B cell (primary cell): Measurements from ENCODE around the gene TNFSF12. TPM values are rescaled to one million over a fixed set of nuclear protein-coding genes. Genes with fewer than 3 reads are reported as not detected.

Source experiments
- ATAC-seq: fragments of 200-7000 bp; cut with Tn5 transposase; one replicate; pipeline ENCODE4 v1.10.0; 2021; ENCODE audit warnings: low read depth, mild to moderate bottlenecking, moderate number of reproducible peaks, moderate library complexity
- CTCF ChIA-PET: fragments of 350-600 bp; sonication (Branson Sonifier 250); formaldehyde crosslinking; loops from one replicate; lab custom pipeline; 2021; ENCODE audit warnings: antibody characterized with exemption, inconsistent platforms; lab: Charles Lee
- POLR2A ChIA-PET: fragments of 350-600 bp; sonication (Branson Sonifier 250); formaldehyde crosslinking; loops from one replicate; lab custom pipeline; 2021; ENCODE audit warnings: antibody characterized with exemption; lab: Charles Lee
- DNase-seq: peaks from one replicate; pipeline ENCODE4 v3.0.0; 2013
- H2AFZ ChIP-seq: 2 replicates; pipeline ENCODE4 v1.6.1; 2012; ENCODE audit warnings: mild to moderate bottlenecking, low read depth, low read length; ENCODE audit not compliant: insufficient read depth, poor library complexity, severe bottlenecking
- H3K27ac ChIP-seq, 2 donors: 1 replicate in 1 of 2; 2 replicates in 1 of 2; pipeline ENCODE4 v1.5.1; 2012 to 2013; ENCODE audit warnings: low read length in 2 of 2, mild to moderate bottlenecking in 2 of 2, moderate library complexity in 1 of 2
- H3K27me3 ChIP-seq, 4 experiments: fragments of 200-600 bp in 1 of 4; sonication (generic) in 1 of 4; replicated peaks in 1 of 4; 1 replicate in 2 of 4; 2 replicates in 2 of 4; pipeline versions ENCODE4 v1.6.1 to v1.7.0; 2013 to 2016; ENCODE audit warnings: low read length in 3 of 4, mild to moderate bottlenecking in 2 of 4, mixed read lengths in 1 of 4, moderate library complexity in 1 of 4; ENCODE audit not compliant: insufficient read depth in 4 of 4, control insufficient read depth in 3 of 4; ENCODE audit errors: control extremely low read depth in 1 of 4
- H3K36me3 ChIP-seq, 2 experiments: replicated peaks in 1 of 2; 1 replicate in 1 of 2; 2 replicates in 1 of 2; pipeline versions ENCODE4 v1.6.1 to v1.7.1; 2013; ENCODE audit warnings: low read length in 1 of 2; ENCODE audit not compliant: insufficient read depth in 2 of 2, control insufficient read depth in 1 of 2; ENCODE audit errors: control extremely low read depth in 1 of 2, extremely low read depth in 1 of 2
- H3K4me1 ChIP-seq, 2 donors: fragments of 200-600 bp in 1 of 2; sonication (generic) in 1 of 2; 1 replicate in 1 of 2; 2 replicates in 1 of 2; pipeline versions ENCODE4 v1.5.1 to v1.6.1; 2013 to 2017; ENCODE audit warnings: low read length in 2 of 2; ENCODE audit not compliant: control insufficient read depth in 2 of 2, insufficient read depth in 2 of 2
- H3K4me2 ChIP-seq: replicated peaks from 2 replicates; pipeline ENCODE3; 2012; ENCODE audit warnings: mild to moderate bottlenecking, low read depth, low read length; ENCODE audit not compliant: poor library complexity, severe bottlenecking
- H3K4me3 ChIP-seq, 5 experiments: fragments of 200-600 bp in 1 of 5; sonication (generic) in 1 of 5; 1 replicate in 3 of 5; 2 replicates in 2 of 5; pipeline versions ENCODE4 v1.5.1 to v1.7.0; 2011 to 2016; ENCODE audit warnings: low read length in 4 of 5, mild to moderate bottlenecking in 4 of 5, low read depth in 2 of 5, control low read depth in 1 of 5, moderate library complexity in 1 of 5; ENCODE audit not compliant: insufficient read depth in 1 of 5; ENCODE audit errors: control extremely low read depth in 1 of 5, extremely low read depth in 1 of 5
- H3K79me2 ChIP-seq: fragments of 200-600 bp; sonication (generic); one replicate; pipeline ENCODE4 v1.6.0; 2016; ENCODE audit warnings: low read length; ENCODE audit not compliant: control insufficient read depth, insufficient read depth
- H3K9ac ChIP-seq: fragments of 200-600 bp; sonication (generic); 2 replicates; pipeline ENCODE4 v1.6.1; 2017; ENCODE audit warnings: mild to moderate bottlenecking, low read length, moderate library complexity
- H3K9me3 ChIP-seq, 3 donors: one replicate each; pipeline versions ENCODE4 v1.6.1 to v1.7.1; 2013; ENCODE audit warnings: low read length in 2 of 3; ENCODE audit not compliant: control insufficient read depth in 2 of 3, insufficient read depth in 1 of 3; ENCODE audit errors: control extremely low read depth in 1 of 3
- H4K20me1 ChIP-seq: 2 replicates; pipeline ENCODE4 v1.6.0; 2012; ENCODE audit warnings: mild to moderate bottlenecking, low read length; ENCODE audit not compliant: insufficient read depth, control insufficient read depth, poor library complexity, severe bottlenecking
- H3K27ac Mint-ChIP-seq: one replicate; pipeline ENCODE4 v1.8.0; 2021; ENCODE audit warnings: mixed read lengths
- H3K27me3 Mint-ChIP-seq: one replicate; pipeline ENCODE4 v1.8.0; 2021; ENCODE audit warnings: mixed read lengths
- H3K4me1 Mint-ChIP-seq: one replicate; pipeline ENCODE4 v1.8.0; 2021; ENCODE audit warnings: mixed read lengths
- H3K4me3 Mint-ChIP-seq: one replicate; pipeline ENCODE4 v1.8.0; 2021; ENCODE audit warnings: mixed read lengths
- H3K9me3 Mint-ChIP-seq: one replicate; pipeline ENCODE4 v1.8.0; 2022; ENCODE audit warnings: mixed read lengths; ENCODE audit not compliant: insufficient read depth
- EZH2 ChIP-seq: IDR thresholded peaks from 2 replicates; pipeline ENCODE4 v1.6.1; 2012; ENCODE audit warnings: borderline replicate concordance, low read depth, mild to moderate bottlenecking, moderate library complexity, low read length; ENCODE audit not compliant: insufficient read depth, poor library complexity, severe bottlenecking
- WGBS: methylation state at CpG from one replicate; pipeline ENCODE4 v1.1.5; 2013; ENCODE audit warnings: missing lambda C conversion rate; ENCODE audit not compliant: insufficient coverage; 5-methylcytosine and 5-hydroxymethylcytosine counted together
- intact Hi-C: fragments of 100-400 bp; cut with micrococcal nuclease; formaldehyde crosslinking; loops from one replicate; pipeline ENCODE4 v1.10.0; 2022
- polyA plus RNA-seq: library from polyadenylated mRNA; depleted of rRNA; stranded (reverse); fragments of >200 nt; gene quantifications from 2 replicates; pipeline ENCODE4 v1.2.3, GENCODE V29; 2012
- total RNA-seq, 2 donors: library from RNA; stranded (reverse); fragments of 120-200 nt in 1 of 2; gene quantifications; 1 replicate in 1 of 2; 2 replicates in 1 of 2; pipeline versions ENCODE4 v1.2.3 to v1.2.4, GENCODE V29; 2013 to 2022
- TF ChIP-seq, protein P1 (sequence below): fragments of 200-600 bp; IDR thresholded peaks from one replicate; pipeline ENCODE4 v1.8.0; 2022; ENCODE audit warnings: antibody characterized with exemption, mild to moderate bottlenecking

The TNFSF12 gene
- total and polyA plus RNA-seq, 2 donors (not counting 1 experiment from before 2014, with no cell fraction given): 40.6 to 53.4 TPM

GRCh38 chr17:7588553-7589203, 39.8 kb downstream of the TNFSF12 start:
- H3K27me3 ChIP-seq: no peaks in the 10 kb centered on the region
- Mint-ChIP-seq H3K4me1 (peaks cover 17% of the 10 kb centered on the region), H3K9me3 (no peaks in the 10 kb centered on the region), H3K27ac (no peak overlapping the region), H3K4me3 (no peak overlapping the region), H3K27me3 (no peaks in the 10 kb centered on the region)
- H3K4me2 ChIP-seq: peak overlapping the region; percentile 43
- CTCF ChIA-PET: interaction anchor here (0.6 to 7.9 kb wide), 36 partner anchors 9 to 543 kb away, joined by 3 to 111 read pairs (median 5); partner anchors contain the start of genes ACAP1, CD68, FXR2 and KCTD11
- H3K27ac ChIP-seq: no peak overlapping the region
- WGBS: 96% methylated on average over 29 of the region's 30 CpGs
- H3K9me3 ChIP-seq: no peaks in the 10 kb centered on the region
- intact Hi-C loops: loop anchor here (1.0 to 10.0 kb wide), 4 partner anchors 74 to 544 kb away; partner anchors contain the start of gene SLC16A11
- POLR2A ChIA-PET: interaction anchor here (0.6 to 1.2 kb wide), 3 partner anchors 15 to 97 kb away, joined by 3 to 4 read pairs (median 4); no protein-coding TSS in a partner anchor
- DNase-seq (peak; percentile 31), ATAC-seq (no peak)
- H4K20me1 ChIP-seq: no peaks in the 10 kb centered on the region
- peaks cover 20% of the 10 kb centered on the region for H3K79me2 ChIP-seq
- no peak overlapping the region for H2AFZ ChIP-seq
- TF ChIP-seq EZH2: no peak
- TF ChIP-seq, protein P1, sequence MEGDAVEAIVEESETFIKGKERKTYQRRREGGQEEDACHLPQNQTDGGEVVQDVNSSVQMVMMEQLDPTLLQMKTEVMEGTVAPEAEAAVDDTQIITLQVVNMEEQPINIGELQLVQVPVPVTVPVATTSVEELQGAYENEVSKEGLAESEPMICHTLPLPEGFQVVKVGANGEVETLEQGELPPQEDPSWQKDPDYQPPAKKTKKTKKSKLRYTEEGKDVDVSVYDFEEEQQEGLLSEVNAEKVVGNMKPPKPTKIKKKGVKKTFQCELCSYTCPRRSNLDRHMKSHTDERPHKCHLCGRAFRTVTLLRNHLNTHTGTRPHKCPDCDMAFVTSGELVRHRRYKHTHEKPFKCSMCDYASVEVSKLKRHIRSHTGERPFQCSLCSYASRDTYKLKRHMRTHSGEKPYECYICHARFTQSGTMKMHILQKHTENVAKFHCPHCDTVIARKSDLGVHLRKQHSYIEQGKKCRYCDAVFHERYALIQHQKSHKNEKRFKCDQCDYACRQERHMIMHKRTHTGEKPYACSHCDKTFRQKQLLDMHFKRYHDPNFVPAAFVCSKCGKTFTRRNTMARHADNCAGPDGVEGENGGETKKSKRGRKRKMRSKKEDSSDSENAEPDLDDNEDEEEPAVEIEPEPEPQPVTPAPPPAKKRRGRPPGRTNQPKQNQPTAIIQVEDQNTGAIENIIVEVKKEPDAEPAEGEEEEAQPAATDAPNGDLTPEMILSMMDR: no peak
- no peak overlapping the region for H3K9ac ChIP-seq
- peaks cover 0 to 43% of the 10 kb centered on the region in 2 experiments for H3K36me3 ChIP-seq
- peaks cover 9 to 24% of the 10 kb centered on the region in 2 donors for H3K4me1 ChIP-seq
- no peak overlapping the region for H3K4me3 ChIP-seq
